ENCODE measurements around the gene IRF8. TPM values are rescaled to one million over a fixed set of nuclear protein-coding genes. Genes with fewer than 3 reads are reported as not detected.

The IRF8 gene
- total RNA-seq, 2 experiments from 2014 or later = 221 to 224 TPM

DNA sequence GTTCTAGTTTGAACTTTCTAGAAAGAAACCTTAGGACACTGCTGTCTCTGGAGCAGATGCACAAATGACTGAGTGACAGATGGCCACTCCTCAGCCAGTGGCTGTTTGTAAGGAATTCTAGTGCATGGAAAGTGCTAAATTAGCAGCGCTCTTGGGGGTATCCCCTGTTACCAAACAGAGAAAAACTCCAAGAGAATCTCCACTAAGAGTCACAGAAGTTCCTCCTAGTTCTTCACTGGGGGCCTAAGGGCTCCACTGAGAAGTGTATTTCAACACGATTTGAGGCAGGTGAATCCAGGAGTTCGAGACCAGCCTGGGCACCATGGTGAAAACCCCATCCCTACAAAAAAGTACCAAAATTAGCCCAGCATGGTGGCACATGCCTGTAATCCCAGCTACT is 18.1 kb upstream of the IRF8 start:
- ATAC-seq = no peak

DNA sequence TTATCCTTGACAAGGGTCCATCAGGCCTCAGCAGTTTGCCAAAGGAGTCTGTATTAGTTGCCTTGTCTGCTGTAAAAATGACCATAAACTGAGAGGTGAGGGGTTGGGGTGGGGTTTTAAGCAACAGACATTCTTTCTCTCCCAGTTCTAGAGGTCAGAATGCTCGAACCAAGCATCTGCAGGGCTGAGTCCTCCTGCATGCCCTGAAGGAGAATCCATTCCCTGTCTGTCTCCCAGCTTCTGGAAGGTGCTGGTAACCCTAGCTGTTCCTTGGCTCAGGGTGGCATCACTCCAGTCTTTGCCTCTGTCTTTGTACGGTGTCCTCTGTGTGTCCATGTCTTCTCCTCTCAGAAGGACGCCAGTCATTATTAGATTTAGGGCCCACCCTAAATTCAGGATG is 17.5 kb upstream of the IRF8 start:
- Mint-ChIP-seq H3K27ac (no peak overlapping the region), H3K36me3 (ENCODE audit: low read depth) (no peaks in the 10 kb centered on the region), H3K27me3 (peaks cover 12% of the 10 kb centered on the region), H3K4me3 (no peak overlapping the region), H3K9me3 (peaks cover 2% of the 10 kb centered on the region), H3K4me1 (ENCODE audit: low read depth) (peaks cover 38% of the 10 kb centered on the region)
- DNase-seq (no peak), ATAC-seq (no peak)
- TF ChIP-seq, protein P1, sequence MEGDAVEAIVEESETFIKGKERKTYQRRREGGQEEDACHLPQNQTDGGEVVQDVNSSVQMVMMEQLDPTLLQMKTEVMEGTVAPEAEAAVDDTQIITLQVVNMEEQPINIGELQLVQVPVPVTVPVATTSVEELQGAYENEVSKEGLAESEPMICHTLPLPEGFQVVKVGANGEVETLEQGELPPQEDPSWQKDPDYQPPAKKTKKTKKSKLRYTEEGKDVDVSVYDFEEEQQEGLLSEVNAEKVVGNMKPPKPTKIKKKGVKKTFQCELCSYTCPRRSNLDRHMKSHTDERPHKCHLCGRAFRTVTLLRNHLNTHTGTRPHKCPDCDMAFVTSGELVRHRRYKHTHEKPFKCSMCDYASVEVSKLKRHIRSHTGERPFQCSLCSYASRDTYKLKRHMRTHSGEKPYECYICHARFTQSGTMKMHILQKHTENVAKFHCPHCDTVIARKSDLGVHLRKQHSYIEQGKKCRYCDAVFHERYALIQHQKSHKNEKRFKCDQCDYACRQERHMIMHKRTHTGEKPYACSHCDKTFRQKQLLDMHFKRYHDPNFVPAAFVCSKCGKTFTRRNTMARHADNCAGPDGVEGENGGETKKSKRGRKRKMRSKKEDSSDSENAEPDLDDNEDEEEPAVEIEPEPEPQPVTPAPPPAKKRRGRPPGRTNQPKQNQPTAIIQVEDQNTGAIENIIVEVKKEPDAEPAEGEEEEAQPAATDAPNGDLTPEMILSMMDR (IDR thresholded peaks at IDR 0.05) = no peak
- intact Hi-C loops (cut with micrococcal nuclease) = no loop called here
- ChIA-PET CTCF (interaction anchor here (0.9 to 1.4 kb wide), 3 partner anchors 10 to 61 kb away, joined by 3 to 4 read pairs (median 3); no protein-coding TSS in a partner anchor), POLR2A (interaction anchor here (1.0 to 2.4 kb wide), 5 partner anchors 14 to 107 kb away, joined by 3 to 8 read pairs (median 4); partner anchors contain the start of gene IRF8)

More for the DNA sequence above, 18.1 kb upstream of the IRF8 start:
- Mint-ChIP-seq H3K27me3 (peaks cover 17% of the 10 kb centered on the region), H3K36me3 (ENCODE audit: low read depth) (no peaks in the 10 kb centered on the region), H3K27ac (no peak overlapping the region), H3K4me1 (ENCODE audit: low read depth) (peaks cover 38% of the 10 kb centered on the region), H3K9me3 (peaks cover 2% of the 10 kb centered on the region), H3K4me3 (no peak overlapping the region)
- intact Hi-C loops (cut with micrococcal nuclease) = no loop called here
- ChIA-PET POLR2A (interaction anchor here (1.2 to 2.4 kb wide), 2 partner anchors 22 to 64 kb away, joined by 3 to 6 read pairs; no protein-coding TSS in a partner anchor), CTCF (interaction anchor here (1.4 to 1.5 kb wide), 2 partner anchors 14 to 106 kb away, joined by 3 to 5 read pairs; no protein-coding TSS in a partner anchor)
- TF ChIP-seq, protein P1 (IDR thresholded peaks at IDR 0.05) = no peak
- no peak for DNase-seq

DNA sequence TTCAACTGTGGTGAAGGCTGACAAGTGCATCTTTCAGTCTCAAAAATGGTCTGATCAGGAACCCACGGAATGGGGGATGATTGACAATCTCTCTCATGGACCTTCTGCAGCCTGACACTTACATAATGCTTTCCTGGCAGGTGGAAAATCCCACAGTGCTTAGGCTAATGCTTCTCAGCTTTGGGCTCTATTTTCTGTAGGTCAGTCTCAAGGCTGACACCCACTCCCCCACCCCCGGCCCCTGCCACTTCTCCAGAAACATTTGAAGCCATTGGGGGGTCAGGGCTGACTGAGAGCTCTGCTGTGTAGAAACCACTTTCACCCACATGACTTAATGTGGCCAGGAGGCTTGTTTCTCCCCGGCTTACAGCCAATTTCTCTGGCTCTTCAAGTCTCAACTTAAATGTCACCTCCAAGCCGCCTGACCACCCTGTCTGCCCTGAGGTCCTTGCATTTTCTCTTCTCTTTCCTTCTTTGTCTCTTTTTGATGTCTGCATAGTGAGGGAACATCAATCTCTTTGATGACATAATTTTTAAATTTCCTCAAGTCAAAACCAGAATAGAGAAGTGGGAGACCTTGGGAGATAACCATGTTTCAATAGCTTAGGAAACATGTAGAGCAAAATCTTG is 16.7 kb upstream of the IRF8 start:
- Mint-ChIP-seq H3K27me3 (peaks cover 9% of the 10 kb centered on the region), H3K9me3 (no peaks in the 10 kb centered on the region), H3K27ac (no peak overlapping the region), H3K4me3 (no peak overlapping the region), H3K4me1 (ENCODE audit: low read depth) (peaks cover 39% of the 10 kb centered on the region), H3K36me3 (ENCODE audit: low read depth) (no peaks in the 10 kb centered on the region)
- intact Hi-C loops (cut with micrococcal nuclease) = no loop called here
- POLR2A ChIA-PET = interaction anchor here (0.6 to 2.2 kb wide), 6 partner anchors 10 to 107 kb away, joined by 3 to 8 read pairs (median 3); partner anchors contain the start of gene IRF8
- ATAC-seq (peak; percentile 25), DNase-seq (peak; percentile 47)
- CTCF ChIA-PET = interaction anchor here (0.9 to 1.4 kb wide), 3 partner anchors 11 to 61 kb away, joined by 3 to 4 read pairs (median 4); no protein-coding TSS in a partner anchor
- TF ChIP-seq, protein P1 (IDR thresholded peaks at IDR 0.05) = no peak

DNA sequence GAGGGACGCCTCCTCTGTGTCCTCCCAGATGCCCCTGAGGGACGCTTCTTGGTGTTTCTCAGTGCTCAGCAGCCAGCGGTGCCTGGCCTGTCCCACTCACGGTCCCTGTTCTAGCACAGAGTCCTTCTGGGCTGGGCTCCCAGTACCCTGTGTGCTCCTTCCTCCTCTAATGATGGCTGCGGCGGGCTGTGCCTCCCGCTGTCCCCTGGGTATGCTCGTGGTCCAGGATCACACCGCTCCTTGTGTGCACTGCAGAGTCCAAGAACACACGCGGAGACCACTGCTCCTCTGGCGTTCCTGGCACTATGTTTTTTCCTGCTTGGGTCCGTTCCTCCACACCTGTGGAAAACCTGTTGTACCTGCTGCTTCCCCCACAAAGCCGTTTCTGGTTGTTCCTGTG is 15.1 kb upstream of the IRF8 start:
- Mint-ChIP-seq H3K27me3 (peaks cover 9% of the 10 kb centered on the region), H3K4me1 (ENCODE audit: low read depth) (peaks cover 52% of the 10 kb centered on the region), H3K9me3 (no peaks in the 10 kb centered on the region), H3K4me3 (no peak overlapping the region), H3K36me3 (ENCODE audit: low read depth) (no peaks in the 10 kb centered on the region), H3K27ac (no peak overlapping the region)
- ChIA-PET CTCF (no interaction called here), POLR2A (no interaction called here)
- no peak for DNase-seq
- TF ChIP-seq, protein P1 (IDR thresholded peaks at IDR 0.05) = no peak
- no peak for ATAC-seq
- intact Hi-C loops (cut with micrococcal nuclease) = no loop called here

DNA sequence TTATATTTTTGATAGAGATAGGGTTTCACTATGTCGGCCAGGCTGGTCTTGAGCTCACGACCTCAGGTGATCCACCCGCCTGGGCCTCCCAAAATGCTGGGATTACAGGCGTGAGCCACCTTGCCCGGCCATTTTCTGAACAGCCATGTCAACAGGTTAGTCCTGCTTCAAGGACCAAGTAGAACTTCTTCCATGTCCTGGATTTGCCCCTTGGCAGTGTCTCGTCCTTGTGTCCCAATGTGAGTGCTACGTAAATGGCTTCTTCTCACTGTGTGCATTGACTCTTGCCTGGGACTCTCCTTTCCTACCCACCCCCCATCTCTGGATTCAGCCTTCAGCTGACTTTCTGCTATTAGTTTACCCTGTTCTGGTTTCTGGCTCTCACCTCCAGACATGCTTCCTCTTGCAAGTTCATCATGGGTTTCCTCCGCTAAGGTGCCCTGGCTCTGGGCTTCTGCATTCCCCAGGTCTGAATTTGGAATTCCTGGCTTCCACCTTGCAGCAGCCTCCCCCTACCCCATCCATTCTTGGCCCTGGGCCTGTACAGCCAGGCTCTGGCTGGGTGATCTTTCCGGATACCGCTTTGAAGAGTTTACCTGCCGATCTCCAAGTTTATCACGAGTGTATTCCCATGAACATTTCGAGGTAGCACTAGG is 14.0 kb upstream of the IRF8 start:
- intact Hi-C loops (cut with micrococcal nuclease) = loop anchor here (5.0 kb wide), 1 partner anchor 52 kb away; no protein-coding TSS in a partner anchor
- H3K4me1 Mint-ChIP-seq (ENCODE audit: low read depth) = peaks cover 58% of the 10 kb centered on the region
- TF ChIP-seq, protein P1 (IDR thresholded peaks at IDR 0.05) = no peak
- no peak overlapping the region for H3K27ac Mint-ChIP-seq
- ATAC-seq = no peak
- CTCF ChIA-PET = no interaction called here
- H3K27me3 Mint-ChIP-seq = peaks cover 9% of the 10 kb centered on the region
- no peak overlapping the region for H3K4me3 Mint-ChIP-seq
- no peak for DNase-seq
- no peaks in the 10 kb centered on the region for H3K9me3 Mint-ChIP-seq
- POLR2A ChIA-PET = no interaction called here
- no peaks in the 10 kb centered on the region for H3K36me3 Mint-ChIP-seq (ENCODE audit: low read depth)

Data from activated CD8-positive, alpha-beta T cell treated with anti-CD3 and anti-CD28 coated beads for 36 hours (primary cell).